NCI-H2029 (cell line): Measurements from ENCODE around the gene PCDHGB6.
"Not testable (repeated sequence)": the region's sequence is repeated elsewhere in the genome, so short reads cannot be mapped to it uniquely, and the experiment has no call there.

Experiments used
- DNase-seq: peaks from one replicate; lab custom pipeline; 2025; lab: John Stamatoyannopoulos, UW

Gene PCDHGB6

GRCh38 chr5:141388661-141389060 is 19.2 kb upstream of the PCDHGB6 start:
- DNase-seq = no peak

DNA sequence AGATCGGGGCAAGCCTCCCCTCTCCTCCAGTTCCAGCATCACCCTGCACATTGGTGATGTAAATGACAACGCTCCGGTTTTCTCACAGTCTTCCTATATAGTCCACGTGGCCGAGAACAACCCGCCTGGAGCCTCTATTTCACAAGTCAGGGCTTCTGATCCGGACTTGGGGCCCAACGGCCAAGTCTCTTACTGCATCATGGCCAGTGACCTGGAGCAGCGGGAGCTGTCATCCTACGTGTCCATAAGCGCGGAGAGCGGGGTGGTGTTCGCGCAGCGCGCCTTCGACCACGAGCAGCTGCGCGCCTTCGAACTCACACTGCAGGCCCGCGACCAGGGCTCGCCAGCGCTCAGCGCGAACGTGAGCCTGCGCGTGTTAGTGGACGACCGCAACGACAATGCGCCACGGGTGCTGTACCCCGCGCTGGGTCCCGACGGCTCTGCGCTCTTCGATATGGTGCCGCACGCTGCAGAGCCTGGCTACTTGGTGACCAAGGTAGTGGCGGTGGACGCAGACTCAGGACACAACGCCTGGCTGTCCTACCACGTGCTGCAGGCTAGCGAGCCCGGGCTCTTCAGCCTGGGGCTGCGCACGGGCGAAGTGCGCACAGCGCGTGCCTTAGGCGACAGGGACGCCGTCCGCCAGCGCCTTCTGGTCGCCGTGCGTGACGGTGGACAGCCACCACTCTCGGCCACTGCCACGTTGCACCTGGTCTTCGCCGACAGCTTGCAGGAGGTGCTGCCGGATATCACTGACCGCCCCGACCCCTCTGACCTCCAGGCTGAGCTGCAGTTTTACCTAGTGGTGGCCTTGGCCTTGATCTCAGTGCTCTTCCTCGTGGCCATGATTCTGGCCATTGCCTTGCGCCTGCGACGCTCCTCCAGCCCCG is 18.4 kb upstream of the PCDHGB6 start:
- DNase-seq = no peak

- DNase-seq = no peak
These were observed 15.2 kb upstream of the PCDHGB6 start, which contains the start of gene PCDHGA8 for GRCh38 chr5:141392429-141393198. Gene PCDHGA8, plus strand, starts transcription at chr5:141392633. Its CDS starts 181 bp downstream, at chr5:141392814.

GRCh38 chr5:141393267-141393666 is 14.6 kb upstream of the PCDHGB6 start:
- no peak for DNase-seq

- not testable (repeated sequence) for DNase-seq
These were observed 13.2 kb upstream of the PCDHGB6 start for GRCh38 chr5:141394401-141395187.

DNA sequence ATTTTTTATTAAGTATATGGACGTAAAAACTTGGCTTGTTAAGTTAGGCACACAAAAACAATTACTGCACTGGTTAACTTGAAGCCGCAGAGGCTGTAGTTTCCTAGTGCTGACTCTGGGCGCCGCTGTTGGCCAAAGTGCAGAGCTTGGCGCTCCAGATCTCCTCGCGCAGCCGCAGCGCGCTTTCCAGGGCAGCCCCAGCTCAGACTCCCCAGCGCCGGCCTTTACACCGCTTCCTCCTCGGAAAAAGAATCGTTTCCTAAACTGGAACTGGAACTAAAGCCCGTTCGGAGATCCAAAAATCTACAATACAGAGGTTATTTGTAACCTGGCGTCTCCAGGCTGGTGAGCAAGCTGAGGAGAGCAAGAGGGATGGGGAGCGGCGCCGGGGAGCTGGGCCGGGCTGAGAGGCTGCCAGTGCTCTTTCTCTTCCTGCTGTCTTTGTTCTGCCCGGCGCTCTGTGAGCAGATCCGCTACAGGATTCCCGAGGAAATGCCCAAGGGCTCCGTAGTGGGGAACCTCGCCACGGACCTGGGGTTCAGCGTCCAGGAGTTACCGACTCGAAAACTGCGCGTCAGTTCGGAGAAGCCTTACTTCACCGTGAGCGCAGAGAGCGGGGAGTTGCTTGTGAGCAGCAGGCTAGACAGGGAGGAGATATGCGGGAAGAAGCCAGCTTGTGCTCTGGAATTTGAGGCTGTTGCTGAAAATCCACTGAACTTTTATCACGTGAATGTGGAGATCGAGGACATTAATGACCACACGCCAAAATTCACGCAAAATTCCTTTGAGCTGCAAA is 9.9 kb upstream of the PCDHGB6 start, which contains the start of gene PCDHGB5:
PCDHGB5 (plus strand) TSS at position 192 of the 796 bp plus-strand sequence; CDS start at position 373, 181 bp downstream.
- not testable (repeated sequence) for DNase-seq

DNA sequence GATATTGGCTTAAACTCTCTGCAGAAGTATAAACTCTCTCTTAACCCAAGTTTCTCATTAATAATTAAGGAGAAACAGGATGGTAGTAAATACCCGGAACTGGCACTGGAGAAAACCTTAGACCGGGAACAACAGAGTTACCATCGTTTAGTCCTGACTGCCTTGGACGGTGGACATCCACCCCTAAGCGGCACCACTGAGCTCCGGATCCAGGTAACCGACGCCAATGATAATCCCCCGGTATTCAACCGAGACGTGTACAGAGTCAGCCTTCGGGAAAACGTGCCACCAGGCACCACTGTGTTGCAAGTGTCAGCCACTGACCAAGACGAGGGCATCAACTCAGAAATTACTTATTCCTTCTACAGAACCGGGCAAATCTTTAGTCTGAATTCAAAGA is 9.2 kb upstream of the PCDHGB6 start:
- no peak for DNase-seq

DNA sequence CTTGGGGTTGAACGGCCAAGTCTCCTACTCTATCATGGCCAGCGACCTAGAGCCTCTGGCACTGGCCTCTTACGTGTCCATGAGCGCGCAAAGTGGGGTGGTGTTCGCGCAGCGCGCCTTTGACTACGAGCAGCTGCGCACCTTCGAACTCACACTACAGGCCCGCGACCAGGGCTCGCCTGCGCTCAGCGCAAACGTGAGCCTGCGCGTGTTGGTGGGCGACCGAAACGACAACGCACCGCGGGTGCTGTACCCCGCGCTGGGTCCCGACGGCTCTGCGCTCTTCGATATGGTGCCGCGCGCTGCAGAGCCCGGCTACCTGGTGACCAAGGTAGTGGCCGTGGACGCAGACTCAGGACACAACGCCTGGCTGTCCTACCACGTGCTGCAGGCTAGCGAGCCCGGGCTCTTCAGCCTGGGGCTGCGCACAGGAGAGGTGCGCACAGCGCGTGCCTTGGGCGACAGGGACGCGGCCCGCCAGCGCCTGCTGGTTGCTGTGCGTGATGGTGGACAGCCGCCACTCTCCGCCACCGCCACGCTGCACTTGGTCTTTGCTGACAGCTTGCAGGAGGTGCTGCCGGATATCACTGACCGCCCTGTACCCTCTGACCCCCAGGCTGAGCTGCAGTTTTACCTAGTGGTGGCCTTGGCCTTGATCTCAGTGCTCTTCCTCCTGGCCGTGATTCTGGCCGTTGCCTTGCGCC is 8.1 kb upstream of the PCDHGB6 start:
- no peak for DNase-seq

DNA sequence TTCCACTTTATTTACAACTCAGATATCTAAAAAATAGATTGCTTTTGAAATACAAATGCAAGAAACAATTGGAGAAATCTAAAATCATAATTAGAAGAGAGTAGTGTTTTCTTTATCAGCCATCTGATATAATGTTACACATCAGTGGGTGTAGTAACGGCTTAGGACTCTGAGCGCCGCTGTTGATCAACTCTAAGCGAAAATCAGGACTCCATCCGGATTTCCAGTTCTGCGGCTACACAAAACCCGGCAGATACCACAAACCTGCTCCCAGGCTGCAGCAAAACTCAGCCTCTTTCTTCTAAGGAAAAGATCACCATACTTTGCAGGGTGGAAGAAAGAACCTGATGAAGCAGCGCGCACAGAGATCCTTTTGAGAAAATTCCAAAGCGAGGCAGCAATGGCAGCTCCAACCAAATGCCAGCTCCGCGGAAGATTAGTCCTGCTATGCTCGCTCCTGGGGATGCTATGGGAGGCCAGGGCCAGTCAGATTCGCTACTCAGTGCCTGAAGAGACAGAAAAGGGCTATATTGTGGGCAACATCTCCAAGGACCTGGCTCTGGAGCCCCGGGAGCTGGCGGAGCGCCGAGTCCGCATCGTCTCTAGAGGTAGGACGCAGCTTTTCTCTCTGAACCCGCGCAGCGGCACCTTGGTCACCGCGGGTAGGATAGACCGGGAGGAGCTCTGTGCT is 5.1 kb upstream of the PCDHGB6 start, which contains the start of gene PCDHGA9:
PCDHGA9 (plus strand) TSS at position 226 of the 691 bp plus-strand sequence; CDS start at position 401, 175 bp downstream.
- no peak for DNase-seq

DNA sequence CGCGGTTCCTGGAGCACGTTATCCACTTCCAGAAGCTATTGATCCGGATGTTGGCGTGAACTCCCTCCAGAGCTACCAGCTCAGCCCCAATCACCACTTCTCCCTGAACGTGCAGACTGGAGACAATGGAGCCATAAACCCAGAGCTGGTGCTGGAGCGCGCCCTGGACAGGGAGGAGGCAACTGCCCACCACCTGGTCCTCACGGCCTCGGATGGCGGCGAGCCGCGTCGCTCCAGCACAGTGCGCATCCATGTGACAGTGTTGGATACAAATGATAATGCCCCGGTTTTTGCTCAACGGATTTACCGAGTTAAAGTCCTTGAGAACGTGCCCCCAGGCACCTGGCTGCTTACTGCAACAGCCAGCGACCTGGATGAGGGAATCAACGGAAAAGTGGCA is 4.4 kb upstream of the PCDHGB6 start:
- DNase-seq = no peak

- no peak for DNase-seq
These were observed 1.9 kb downstream of the PCDHGB6 start for GRCh38 chr5:141409598-141410306.

DNA sequence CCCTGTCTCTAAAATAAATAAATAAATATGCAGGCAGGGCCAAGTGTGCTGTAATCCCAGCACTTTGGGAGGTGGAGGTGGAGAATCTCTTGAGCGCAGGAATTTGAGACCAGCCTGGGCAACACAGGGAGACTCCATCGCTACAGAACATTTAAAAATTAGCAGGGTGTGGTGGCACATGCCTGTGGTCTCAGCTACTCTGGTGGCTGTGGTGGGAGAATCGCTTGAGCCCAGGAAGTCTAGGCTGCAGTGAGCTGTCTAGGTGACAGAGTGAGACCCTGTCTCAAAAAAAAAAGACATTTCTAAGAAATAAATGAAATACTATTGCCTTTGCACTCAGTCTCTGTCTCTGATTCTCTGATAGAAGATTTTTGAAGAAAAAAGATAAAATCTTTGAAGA is 3.8 kb downstream of the PCDHGB6 start:
- no peak for DNase-seq

DNA sequence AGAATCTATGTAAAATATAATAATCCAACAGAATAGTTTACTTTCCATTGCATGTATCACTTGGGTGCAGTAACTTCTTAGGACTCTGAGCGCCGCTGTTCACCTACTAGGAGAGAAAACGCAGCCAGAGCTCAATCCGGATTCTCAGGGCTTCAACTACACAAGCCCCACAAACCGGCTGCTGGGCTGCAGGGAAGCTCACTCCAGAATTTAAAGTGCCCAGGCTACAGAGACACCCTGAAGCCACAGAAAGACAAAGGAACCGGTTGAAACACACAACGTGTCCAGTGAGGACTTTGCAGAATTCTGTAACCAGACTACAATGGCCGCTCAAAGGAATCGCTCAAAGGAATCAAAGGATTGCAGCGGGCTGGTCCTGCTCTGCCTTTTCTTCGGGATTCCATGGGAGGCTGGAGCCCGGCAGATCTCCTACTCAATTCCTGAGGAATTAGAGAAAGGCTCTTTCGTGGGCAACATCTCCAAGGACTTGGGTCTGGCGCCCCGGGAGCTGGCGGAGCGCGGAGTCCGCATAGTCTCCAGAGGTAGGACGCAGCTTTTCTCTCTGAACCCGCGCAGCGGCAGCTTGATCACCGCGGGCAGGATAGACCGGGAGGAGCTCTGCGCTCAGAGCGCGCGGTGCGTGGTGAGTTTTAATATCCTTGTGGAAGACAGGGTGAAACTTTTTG is 5.2 kb downstream of the PCDHGB6 start, which contains the start of gene PCDHGA10:
PCDHGA10 (plus strand) TSS at position 134 of the 686 bp plus-strand sequence; CDS start at position 323, 189 bp downstream.
- no peak for DNase-seq

- no peak for DNase-seq
These were observed 5.8 kb downstream of the PCDHGB6 start for GRCh38 chr5:141413540-141414069.

GRCh38 chr5:141414548-141415274 is 6.9 kb downstream of the PCDHGB6 start:
- DNase-seq = not testable (repeated sequence)

- not testable (repeated sequence) for DNase-seq
These were observed 7.4 kb downstream of the PCDHGB6 start for GRCh38 chr5:141415275-141415618.

DNA sequence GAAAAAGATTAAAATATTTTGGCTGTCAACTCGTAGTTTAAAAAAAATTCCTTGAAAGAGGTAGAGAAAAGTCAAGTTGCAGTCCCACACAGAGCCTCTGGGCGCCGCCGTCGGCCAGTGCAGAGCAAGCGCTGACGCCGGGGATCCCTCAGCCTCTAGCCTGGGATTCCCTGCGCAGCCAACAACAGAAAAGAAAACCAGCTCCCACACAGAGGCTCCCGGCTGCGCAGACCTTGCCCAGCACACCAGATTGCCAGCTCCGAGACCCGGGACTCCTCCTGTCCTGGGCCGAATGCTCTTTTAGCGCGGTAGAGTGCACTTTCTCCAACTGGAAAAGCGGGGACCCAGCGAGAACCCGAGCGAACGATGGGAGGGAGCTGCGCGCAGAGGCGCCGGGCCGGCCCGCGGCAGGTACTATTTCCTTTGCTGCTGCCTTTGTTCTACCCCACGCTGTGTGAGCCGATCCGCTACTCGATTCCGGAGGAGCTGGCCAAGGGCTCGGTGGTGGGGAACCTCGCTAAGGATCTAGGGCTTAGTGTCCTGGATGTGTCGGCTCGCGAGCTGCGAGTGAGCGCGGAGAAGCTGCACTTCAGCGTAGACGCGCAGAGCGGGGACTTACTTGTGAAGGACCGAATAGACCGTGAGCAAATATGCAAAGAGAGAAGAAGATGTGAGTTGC is 9.8 kb downstream of the PCDHGB6 start, which contains the start of gene PCDHGB7:
PCDHGB7 (plus strand) TSS at position 184 of the 679 bp plus-strand sequence; CDS start at position 367, 183 bp downstream.
- DNase-seq = not testable (repeated sequence)
